Tibial nerve (tissue), 3 donors: ENCODE results near the gene RCAN2.

Source experiments
- POLR2A ChIP-seq, 2 donors: fragments of 450-650 bp; IDR thresholded peaks; one replicate each; pipeline ENCODE4 v1.6.1; 2017; ENCODE audit warnings: antibody characterized with exemption in 2 of 2, mild to moderate bottlenecking in 2 of 2, moderate library complexity in 2 of 2
- TF ChIP-seq, protein P1 (sequence below), 5 experiments: fragments of 200-600 bp in 3 of 5; fragments of 450-650 bp in 2 of 5; sonication (generic) in 3 of 5; IDR thresholded peaks; one replicate each; pipeline ENCODE4 v1.5.1; 2016 to 2019; ENCODE audit warnings: antibody characterized with exemption in 5 of 5, mild to moderate bottlenecking in 3 of 5, moderate library complexity in 2 of 5

DNA sequence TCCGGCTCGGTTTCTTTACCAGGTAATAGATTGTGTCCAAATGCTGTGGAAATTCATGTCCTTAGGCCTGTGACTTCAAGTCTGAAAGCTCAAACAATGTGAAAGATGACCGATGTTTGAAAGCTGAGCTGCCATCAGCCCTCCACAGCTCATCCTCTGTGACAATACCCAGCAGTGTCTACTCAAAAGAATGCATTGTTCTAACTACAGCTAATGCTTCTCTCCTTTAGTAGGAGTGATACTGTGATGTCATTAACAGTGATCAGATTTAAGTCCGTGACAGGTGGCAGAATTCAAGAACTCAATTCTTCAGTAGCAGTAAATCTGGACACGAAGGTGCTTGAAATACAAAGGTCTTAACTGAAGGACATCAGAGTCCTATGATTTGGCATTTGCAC lies 97.3 kb downstream of the RCAN2 start:
- TF ChIP-seq, protein P1, sequence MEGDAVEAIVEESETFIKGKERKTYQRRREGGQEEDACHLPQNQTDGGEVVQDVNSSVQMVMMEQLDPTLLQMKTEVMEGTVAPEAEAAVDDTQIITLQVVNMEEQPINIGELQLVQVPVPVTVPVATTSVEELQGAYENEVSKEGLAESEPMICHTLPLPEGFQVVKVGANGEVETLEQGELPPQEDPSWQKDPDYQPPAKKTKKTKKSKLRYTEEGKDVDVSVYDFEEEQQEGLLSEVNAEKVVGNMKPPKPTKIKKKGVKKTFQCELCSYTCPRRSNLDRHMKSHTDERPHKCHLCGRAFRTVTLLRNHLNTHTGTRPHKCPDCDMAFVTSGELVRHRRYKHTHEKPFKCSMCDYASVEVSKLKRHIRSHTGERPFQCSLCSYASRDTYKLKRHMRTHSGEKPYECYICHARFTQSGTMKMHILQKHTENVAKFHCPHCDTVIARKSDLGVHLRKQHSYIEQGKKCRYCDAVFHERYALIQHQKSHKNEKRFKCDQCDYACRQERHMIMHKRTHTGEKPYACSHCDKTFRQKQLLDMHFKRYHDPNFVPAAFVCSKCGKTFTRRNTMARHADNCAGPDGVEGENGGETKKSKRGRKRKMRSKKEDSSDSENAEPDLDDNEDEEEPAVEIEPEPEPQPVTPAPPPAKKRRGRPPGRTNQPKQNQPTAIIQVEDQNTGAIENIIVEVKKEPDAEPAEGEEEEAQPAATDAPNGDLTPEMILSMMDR (IDR thresholded peaks at IDR 0.05) = no peak
- no peak for TF ChIP-seq POLR2A (IDR thresholded peaks at IDR 0.05)
